C4-2B (cell line): ENCODE data around the gene ANKS1B.

Source experiments
- ZFX ChIP-seq: fragments of 450-650 bp; IDR thresholded peaks from 2 replicates; pipeline ENCODE4 v1.6.1; 2017
- TF ChIP-seq, protein P1 (sequence below): fragments of 450-650 bp; conservative IDR thresholded peaks from 2 replicates; pipeline ENCODE4 v1.5.1; 2017; ENCODE audit warnings: mild to moderate bottlenecking

- TF ChIP-seq, protein P1, sequence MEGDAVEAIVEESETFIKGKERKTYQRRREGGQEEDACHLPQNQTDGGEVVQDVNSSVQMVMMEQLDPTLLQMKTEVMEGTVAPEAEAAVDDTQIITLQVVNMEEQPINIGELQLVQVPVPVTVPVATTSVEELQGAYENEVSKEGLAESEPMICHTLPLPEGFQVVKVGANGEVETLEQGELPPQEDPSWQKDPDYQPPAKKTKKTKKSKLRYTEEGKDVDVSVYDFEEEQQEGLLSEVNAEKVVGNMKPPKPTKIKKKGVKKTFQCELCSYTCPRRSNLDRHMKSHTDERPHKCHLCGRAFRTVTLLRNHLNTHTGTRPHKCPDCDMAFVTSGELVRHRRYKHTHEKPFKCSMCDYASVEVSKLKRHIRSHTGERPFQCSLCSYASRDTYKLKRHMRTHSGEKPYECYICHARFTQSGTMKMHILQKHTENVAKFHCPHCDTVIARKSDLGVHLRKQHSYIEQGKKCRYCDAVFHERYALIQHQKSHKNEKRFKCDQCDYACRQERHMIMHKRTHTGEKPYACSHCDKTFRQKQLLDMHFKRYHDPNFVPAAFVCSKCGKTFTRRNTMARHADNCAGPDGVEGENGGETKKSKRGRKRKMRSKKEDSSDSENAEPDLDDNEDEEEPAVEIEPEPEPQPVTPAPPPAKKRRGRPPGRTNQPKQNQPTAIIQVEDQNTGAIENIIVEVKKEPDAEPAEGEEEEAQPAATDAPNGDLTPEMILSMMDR, result no peak
- no peak for TF ChIP-seq ZFX
These were observed 612.3 kb downstream of the ANKS1B start for GRCh38 chr12:99372257-99372920.
